Endothelial cell of umbilical vein (primary cell): Measurements from ENCODE around the gene RABGGTA. TPM values are rescaled to one million over a fixed set of nuclear protein-coding genes. Genes with fewer than 3 reads are reported as not detected.

ENCODE experiments used
- BruUV-seq: library from RNA; stranded (reverse); fragments of 400-500 nt; replicated peaks from 2 replicates; lab custom pipeline; 2021; lab: Mats Ljungman, UMichigan
- CTCF ChIA-PET: fragments of 300-600, 350-600 bp; sonication (Branson Sonifier 250); formaldehyde crosslinking; loops from one replicate; lab custom pipeline; 2021; ENCODE audit warnings: antibody characterized with exemption, inconsistent platforms; lab: Charles Lee
- POLR2A ChIA-PET: fragments of 300-600, 350-600 bp; sonication (Branson Sonifier 250); formaldehyde crosslinking; loops from one replicate; lab custom pipeline; 2021; ENCODE audit warnings: antibody characterized with exemption, inconsistent platforms; lab: Charles Lee
- DNase-seq: peaks from one replicate; pipeline ENCODE4 v3.0.0-alpha.2; 2011; ENCODE audit warnings: low read depth, low spot score
- FAIRE-seq: peaks from 2 replicates; lab custom pipeline; 2011; peaks lifted over from hg19 to GRCh38; lab: Jason Lieb, UNC
- H2AFZ ChIP-seq: 2 replicates; pipeline ENCODE4 v1.6.0; 2012; ENCODE audit warnings: low read depth, low read length, control low read depth, inconsistent platforms
- H3K27ac ChIP-seq: 2 replicates; pipeline ENCODE4 v1.5.1; 2011; ENCODE audit warnings: low read depth, mild to moderate bottlenecking, control low read depth, low read length, moderate library complexity; ENCODE audit not compliant: insufficient read depth
- H3K27me3 ChIP-seq, 2 experiments: 2 replicates each; pipeline versions ENCODE4 v1.6.0 to v1.6.1; 2011; ENCODE audit warnings: low read length in 2 of 2, mixed read lengths in 1 of 2; ENCODE audit not compliant: control insufficient read depth in 2 of 2, insufficient read depth in 2 of 2
- H3K36me3 ChIP-seq, 2 experiments: 2 replicates in 1 of 2; 3 replicates in 1 of 2; pipeline ENCODE4 v1.5.1; 2011; ENCODE audit warnings: low read length in 2 of 2, mild to moderate bottlenecking in 1 of 2, moderate library complexity in 1 of 2; ENCODE audit not compliant: control insufficient read depth in 2 of 2, insufficient read depth in 2 of 2; ENCODE audit errors: extremely low read depth in 1 of 2
- H3K4me1 ChIP-seq: 3 replicates; pipeline ENCODE4 v1.5.1; 2011; ENCODE audit warnings: mild to moderate bottlenecking, low read length; ENCODE audit not compliant: control insufficient read depth, insufficient read depth; ENCODE audit errors: extremely low read depth
- H3K4me2 ChIP-seq: 2 replicates; pipeline ENCODE4 v1.6.1; 2011; ENCODE audit warnings: low read length, control low read depth, mixed read lengths; ENCODE audit not compliant: insufficient read depth
- H3K4me3 ChIP-seq, 3 experiments: fragments of 200-600 bp in 1 of 3; sonication (generic), shearing (Covaris generic) in 1 of 3; replicated peaks in 1 of 3; 2 replicates each; pipeline ENCODE4 v1.5.1; 2011 to 2016; ENCODE audit warnings: control low read depth in 3 of 3, low read length in 3 of 3, mild to moderate bottlenecking in 2 of 3, inconsistent platforms in 1 of 3, low read depth in 1 of 3, moderate library complexity in 1 of 3; ENCODE audit not compliant: insufficient read depth in 1 of 3
- H3K79me2 ChIP-seq: 2 replicates; pipeline ENCODE4 v1.6.0; 2012; ENCODE audit warnings: low read length, inconsistent platforms; ENCODE audit not compliant: control insufficient read depth, insufficient read depth
- H3K9ac ChIP-seq: replicated peaks from 2 replicates; pipeline ENCODE3; 2011; ENCODE audit warnings: low read length, control low read depth; ENCODE audit not compliant: insufficient read depth; ENCODE audit errors: extremely low read depth
- H3K9me1 ChIP-seq: replicated peaks from 3 replicates; pipeline ENCODE4 v1.6.0; 2011; ENCODE audit warnings: mild to moderate bottlenecking, low read length; ENCODE audit not compliant: control insufficient read depth, insufficient read depth; ENCODE audit errors: extremely low read depth
- H3K9me3 ChIP-seq: replicated peaks from 2 replicates; pipeline ENCODE4 v1.5.1; 2012; ENCODE audit warnings: low read length, inconsistent platforms; ENCODE audit not compliant: control insufficient read depth, insufficient read depth
- H4K20me1 ChIP-seq: replicated peaks from 2 replicates; pipeline ENCODE3; 2011; ENCODE audit warnings: mild to moderate bottlenecking, low read length; ENCODE audit not compliant: control insufficient read depth, insufficient read depth; ENCODE audit errors: extremely low read depth
- EZH2 ChIP-seq: IDR thresholded peaks from 2 replicates; pipeline ENCODE4 v1.6.1; 2012; ENCODE audit warnings: borderline replicate concordance, low read depth, mild to moderate bottlenecking, moderate library complexity, low read length, inconsistent platforms; ENCODE audit not compliant: severe bottlenecking
- FOS ChIP-seq: IDR thresholded peaks from 2 replicates; pipeline ENCODE4 v1.6.1; 2011; ENCODE audit warnings: mild to moderate bottlenecking, low read length, moderate library complexity, borderline replicate concordance; ENCODE audit not compliant: insufficient read depth
- GATA2 ChIP-seq: IDR thresholded peaks from 2 replicates; pipeline ENCODE4 v1.7.0; 2011; ENCODE audit warnings: low read depth, mild to moderate bottlenecking, moderate library complexity, mixed read lengths, low read length; ENCODE audit not compliant: insufficient read length, insufficient read depth
- JUN ChIP-seq: IDR thresholded peaks from 2 replicates; pipeline ENCODE4 v1.6.1; 2011; ENCODE audit warnings: borderline replicate concordance, low read depth; ENCODE audit not compliant: insufficient read length, insufficient read depth
- MAX ChIP-seq: IDR thresholded peaks from 2 replicates; pipeline ENCODE4 v1.6.1; 2011; ENCODE audit not compliant: insufficient read depth, insufficient read length
- MYC ChIP-seq: IDR thresholded peaks from one replicate; pipeline ENCODE4 v1.6.1; 2011; ENCODE audit warnings: mild to moderate bottlenecking, low read depth, low read length
- POLR2A ChIP-seq: IDR thresholded peaks from 2 replicates; pipeline ENCODE4 v1.6.1; 2012; ENCODE audit warnings: low read depth, mild to moderate bottlenecking, control low read depth, low read length
- POLR2AphosphoS5 ChIP-seq: IDR thresholded peaks from 2 replicates; pipeline ENCODE4 v1.6.1; 2012; ENCODE audit warnings: low read depth, mild to moderate bottlenecking, control low read depth, low read length, moderate library complexity; ENCODE audit not compliant: insufficient read depth
- dilution Hi-C: fragments of 300-500 bp; cut with MboI; formaldehyde crosslinking; loops from one replicate; pipeline ENCODE4 v1.15.0; 2019; ENCODE audit warnings: low sequenced_read_pairs; ENCODE audit not compliant: extremely low pct_ligation_motif_present
- intact Hi-C: fragments of 100-400 bp; cut with micrococcal nuclease; formaldehyde crosslinking; loops from one replicate; pipeline ENCODE4 v1.10.0; 2022
- polyA plus RNA-seq, 4 experiments: library from polyadenylated mRNA; depleted of rRNA in 3 of 4; stranded (reverse) in 3 of 4; unstranded in 1 of 4; fragments of >200 nt; gene quantifications; 2 replicates each; pipeline versions ENCODE4 v1.2.1 to v1.2.3, GENCODE V29; 2011 to 2012; ENCODE audit warnings: missing spikeins in 1 of 4
- total RNA-seq: library from RNA; stranded (reverse); gene quantifications from 2 replicates; pipeline ENCODE4 v1.2.3, GENCODE V29; 2021
- TF ChIP-seq, protein P1 (sequence below), 2 donors: IDR thresholded peaks; 1 replicate in 1 of 2; 2 replicates in 1 of 2; pipeline ENCODE4 v1.5.1; 2011; ENCODE audit warnings: low read length in 2 of 2, mild to moderate bottlenecking in 2 of 2, moderate library complexity in 2 of 2, control low read depth in 1 of 2, inconsistent platforms in 1 of 2, low read depth in 1 of 2; ENCODE audit not compliant: insufficient read depth in 1 of 2; ENCODE audit errors: extremely low read depth in 1 of 2

RABGGTA gene
- total and polyA plus RNA-seq, 2 donors (not counting 3 experiments of a cell fraction or from before 2014, with no cell fraction given), result 29.3 to 80.1 TPM

GRCh38 chr14:24219521-24219920 lies 51.9 kb downstream of the RABGGTA start:
- Histone ChIP-seq H3K79me2 (peaks cover 48% of the 10 kb centered on the region), H3K9ac (no peak overlapping the region), H3K9me3 (no peaks in the 10 kb centered on the region), H3K27ac (no peak overlapping the region), H3K4me3 (no peak overlapping the region), H3K4me2 (no peak overlapping the region), H3K4me1 (peaks cover 8% of the 10 kb centered on the region), H4K20me1 (no peaks in the 10 kb centered on the region), H2AFZ (no peak overlapping the region), H3K36me3 (peaks cover 2 to 4% of the 10 kb centered on the region in 2 experiments), H3K9me1 (no peaks in the 10 kb centered on the region), H3K27me3 (no peaks in the 10 kb centered on the region)
- ChIA-PET CTCF (interaction anchor here (0.9 to 2.7 kb wide), 4 partner anchors 8 to 89 kb away, joined by 3 to 14 read pairs (median 7); partner anchors contain the start of gene TINF2), POLR2A (no interaction called here)
- no TSS peak for BruUV-seq
- FAIRE-seq, result no peak
- intact Hi-C loops (loop anchor here (5.0 kb wide), 1 partner anchor 162 kb away; no protein-coding TSS in a partner anchor), dilution Hi-C loops (no loop called here)
- TF ChIP-seq, protein P1, sequence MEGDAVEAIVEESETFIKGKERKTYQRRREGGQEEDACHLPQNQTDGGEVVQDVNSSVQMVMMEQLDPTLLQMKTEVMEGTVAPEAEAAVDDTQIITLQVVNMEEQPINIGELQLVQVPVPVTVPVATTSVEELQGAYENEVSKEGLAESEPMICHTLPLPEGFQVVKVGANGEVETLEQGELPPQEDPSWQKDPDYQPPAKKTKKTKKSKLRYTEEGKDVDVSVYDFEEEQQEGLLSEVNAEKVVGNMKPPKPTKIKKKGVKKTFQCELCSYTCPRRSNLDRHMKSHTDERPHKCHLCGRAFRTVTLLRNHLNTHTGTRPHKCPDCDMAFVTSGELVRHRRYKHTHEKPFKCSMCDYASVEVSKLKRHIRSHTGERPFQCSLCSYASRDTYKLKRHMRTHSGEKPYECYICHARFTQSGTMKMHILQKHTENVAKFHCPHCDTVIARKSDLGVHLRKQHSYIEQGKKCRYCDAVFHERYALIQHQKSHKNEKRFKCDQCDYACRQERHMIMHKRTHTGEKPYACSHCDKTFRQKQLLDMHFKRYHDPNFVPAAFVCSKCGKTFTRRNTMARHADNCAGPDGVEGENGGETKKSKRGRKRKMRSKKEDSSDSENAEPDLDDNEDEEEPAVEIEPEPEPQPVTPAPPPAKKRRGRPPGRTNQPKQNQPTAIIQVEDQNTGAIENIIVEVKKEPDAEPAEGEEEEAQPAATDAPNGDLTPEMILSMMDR (IDR thresholded peaks at IDR 0.05; ENCODE audit: extremely low read depth in 1 of 2, insufficient read depth in 1 of 2, low read depth in 1 of 2, low read length in 2 of 2), result no peak
- TF ChIP-seq MYC (no peak), GATA2 (no peak), POLR2AphosphoS5 (no peak), JUN (no peak), EZH2 (no peak), MAX (no peak), POLR2A (no peak), FOS (no peak)
- no peak for DNase-seq
